Lung (tissue), 12 donors: ENCODE results near the gene LY6G5B. TPM values are rescaled to one million over a fixed set of nuclear protein-coding genes. Genes with fewer than 3 reads are reported as not detected.

ENCODE experiments used
- ATAC-seq: fragments of 200-7000 bp; cut with Tn5 transposase; one replicate; pipeline ENCODE4 v1.9.1; 2020; ENCODE audit warnings: moderate number of reproducible peaks; ENCODE audit not compliant: insufficient read depth, low FRiP score
- DNase-seq, 3 donors: peaks; one replicate each; pipeline ENCODE4 v3.0.0-alpha.2; 2013 to 2017
- H3K27ac ChIP-seq, 2 donors: one replicate each; pipeline ENCODE4 v1.5.1; 2013; ENCODE audit warnings: mild to moderate bottlenecking in 2 of 2, moderate library complexity in 2 of 2, control low read depth in 1 of 2, inconsistent platforms in 1 of 2, low read depth in 1 of 2, low read length in 1 of 2
- H3K27me3 ChIP-seq, 3 donors: one replicate each; pipeline ENCODE4 v1.5.1; 2013; ENCODE audit warnings: low read length in 2 of 3; ENCODE audit not compliant: control insufficient read depth in 3 of 3, insufficient read depth in 3 of 3
- H3K36me3 ChIP-seq, 4 donors: one replicate each; pipeline ENCODE4 v1.5.1; 2013; ENCODE audit warnings: low read length in 4 of 4, mild to moderate bottlenecking in 1 of 4, moderate library complexity in 1 of 4; ENCODE audit not compliant: control insufficient read depth in 4 of 4, insufficient read depth in 4 of 4
- H3K4me1 ChIP-seq, 5 donors: one replicate each; pipeline ENCODE4 v1.5.1; 2013; ENCODE audit warnings: low read length in 5 of 5, mild to moderate bottlenecking in 2 of 5, moderate library complexity in 1 of 5; ENCODE audit not compliant: control insufficient read depth in 5 of 5, insufficient read depth in 5 of 5
- H3K4me3 ChIP-seq: one replicate; pipeline ENCODE4 v1.5.1; 2013; ENCODE audit warnings: mild to moderate bottlenecking, control low read depth, moderate library complexity
- H3K9ac ChIP-seq, 2 donors: one replicate each; pipeline ENCODE4 v1.5.1; 2013; ENCODE audit warnings: low read length in 2 of 2, control low read depth in 1 of 2; ENCODE audit not compliant: insufficient read depth in 1 of 2
- H3K9me3 ChIP-seq, 4 donors: one replicate each; pipeline ENCODE4 v1.5.1; 2013; ENCODE audit warnings: low read length in 3 of 4, mild to moderate bottlenecking in 1 of 4, moderate library complexity in 1 of 4; ENCODE audit not compliant: control insufficient read depth in 4 of 4, insufficient read depth in 3 of 4
- CTCF ChIP-seq: IDR thresholded peaks from 2 replicates; pipeline ENCODE4 v1.5.1; 2012; ENCODE audit warnings: mild to moderate bottlenecking; ENCODE audit errors: control extremely low read depth, extremely low read depth
- WGBS, 2 donors: extraction: QIAGEN DNeasy Blood & Tissue Kit; methylation state at CpG; one replicate each; pipeline ENCODE4 v1.1.7; 2013; 5-methylcytosine and 5-hydroxymethylcytosine counted together
- polyA plus RNA-seq, 2 donors: library from polyadenylated mRNA; stranded (reverse); fragments of 200-250 nt; gene quantifications; one replicate each; pipeline ENCODE4 v1.2.1, GENCODE V29; 2013
- total RNA-seq, 2 donors: library from RNA; depleted of rRNA in 1 of 2; stranded (reverse); fragments of >200 nt in 1 of 2; gene quantifications; one replicate each; pipeline ENCODE4 v1.2.1, GENCODE V29; 2014 to 2021
- donor health status: control.
- donor health status: control.
- donor health status: Bipolar disorder and iron deficiency.
- donor health status: healthy.
- donor health status: DM: yes; HTN: yes; CAD: no.

LY6G5B gene
- total and polyA plus RNA-seq, 4 donors: 5.7 to 13.7 (median 8.2) TPM

GRCh38 chr6:31631209-31631608 is 38.6 kb upstream of the LY6G5B start:
- DNase-seq: no peak
- WGBS, 2 donors: 91% methylated on average over 16 of the region's 16 CpGs
- H3K4me1 ChIP-seq: no peaks in the 10 kb centered on the region
- H3K4me3 ChIP-seq: no peak overlapping the region
- H3K36me3 ChIP-seq: peaks cover 54 to 90% (median 75%) of the 10 kb centered on the region in 4 donors
- H3K27me3 ChIP-seq: no peaks in the 10 kb centered on the region
- H3K9ac ChIP-seq: no peak overlapping the region
- TF ChIP-seq CTCF: no peak
- H3K27ac ChIP-seq: no peak overlapping the region
- no peaks in the 10 kb centered on the region for H3K9me3 ChIP-seq
- no peak for ATAC-seq

DNA sequence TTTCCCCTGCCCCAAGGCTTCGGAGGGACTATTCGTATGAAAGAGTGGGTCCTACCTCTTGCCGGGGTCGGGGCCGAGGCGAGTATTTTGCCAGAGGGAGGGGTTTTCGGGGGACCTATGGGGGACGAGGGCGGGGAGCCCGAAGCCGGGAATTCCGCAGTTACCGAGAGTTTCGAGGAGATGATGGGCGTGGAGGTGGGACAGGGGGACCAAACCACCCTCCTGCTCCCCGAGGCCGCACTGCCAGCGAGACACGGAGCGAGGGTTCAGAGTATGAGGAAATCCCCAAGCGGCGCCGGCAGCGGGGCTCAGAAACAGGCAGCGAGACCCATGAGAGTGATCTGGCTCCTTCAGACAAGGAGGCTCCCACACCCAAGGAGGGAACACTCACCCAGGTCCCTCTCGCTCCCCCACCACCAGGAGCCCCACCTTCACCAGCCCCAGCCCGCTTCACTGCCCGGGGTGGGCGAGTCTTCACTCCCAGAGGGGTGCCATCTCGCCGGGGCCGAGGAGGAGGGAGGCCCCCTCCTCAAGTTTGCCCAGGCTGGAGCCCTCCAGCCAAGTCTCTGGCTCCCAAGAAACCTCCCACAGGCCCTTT is 38.0 kb upstream of the LY6G5B start:
- WGBS, 2 donors: 91 to 92% methylated on average over 32 of the region's 32 CpGs
- Histone ChIP-seq H3K27me3 (no peaks in the 10 kb centered on the region), H3K27ac (no peak overlapping the region), H3K36me3 (peaks cover 54 to 90% (median 72%) of the 10 kb centered on the region in 4 donors), H3K4me1 (no peaks in the 10 kb centered on the region), H3K9me3 (no peaks in the 10 kb centered on the region), H3K9ac (no peak overlapping the region), H3K4me3 (no peak overlapping the region)
- ATAC-seq (no peak), DNase-seq (no peak)
- no peak for TF ChIP-seq CTCF

DNA sequence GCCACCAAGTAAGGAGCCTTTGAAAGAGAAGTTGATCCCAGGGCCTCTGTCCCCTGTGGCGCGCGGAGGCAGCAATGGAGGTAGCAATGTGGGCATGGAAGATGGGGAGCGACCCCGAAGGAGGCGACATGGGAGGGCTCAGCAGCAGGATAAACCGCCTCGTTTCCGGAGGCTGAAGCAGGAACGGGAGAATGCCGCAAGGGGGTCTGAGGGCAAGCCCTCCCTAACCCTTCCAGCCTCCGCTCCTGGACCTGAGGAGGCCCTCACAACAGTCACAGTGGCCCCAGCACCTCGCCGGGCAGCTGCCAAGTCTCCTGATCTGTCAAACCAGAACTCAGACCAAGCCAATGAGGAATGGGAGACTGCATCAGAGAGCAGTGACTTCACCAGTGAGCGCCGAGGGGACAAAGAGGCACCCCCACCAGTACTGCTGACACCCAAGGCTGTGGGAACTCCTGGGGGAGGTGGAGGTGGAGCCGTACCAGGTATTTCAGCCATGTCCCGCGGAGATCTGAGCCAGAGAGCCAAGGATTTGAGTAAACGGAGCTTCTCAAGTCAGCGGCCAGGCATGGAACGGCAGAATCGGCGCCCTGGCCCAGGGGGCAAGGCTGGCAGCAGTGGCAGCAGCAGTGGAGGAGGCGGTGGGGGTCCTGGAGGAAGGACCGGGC is 37.4 kb upstream of the LY6G5B start:
- no peaks in the 10 kb centered on the region for H3K27me3 ChIP-seq
- DNase-seq (no peak), ATAC-seq (no peak)
- no peaks in the 10 kb centered on the region for H3K4me1 ChIP-seq
- H3K27ac ChIP-seq: no peak overlapping the region
- no peak for TF ChIP-seq CTCF
- WGBS, 2 donors: 94 to 95% methylated on average over 26 of the region's 26 CpGs
- peaks cover 55 to 90% (median 70%) of the 10 kb centered on the region in 4 donors for H3K36me3 ChIP-seq
- H3K4me3 ChIP-seq: no peak overlapping the region
- H3K9me3 ChIP-seq: no peaks in the 10 kb centered on the region
- H3K9ac ChIP-seq: no peak overlapping the region
